ENCODE data around the gene VRK1. TPM values are rescaled to one million over a fixed set of nuclear protein-coding genes. Genes with fewer than 3 reads are reported as not detected.

The VRK1 gene
- total and polyA plus RNA-seq, 2 of the 4 experiments (the other 2 are of a cell fraction) = 14.2 to 19.9 TPM

DNA sequence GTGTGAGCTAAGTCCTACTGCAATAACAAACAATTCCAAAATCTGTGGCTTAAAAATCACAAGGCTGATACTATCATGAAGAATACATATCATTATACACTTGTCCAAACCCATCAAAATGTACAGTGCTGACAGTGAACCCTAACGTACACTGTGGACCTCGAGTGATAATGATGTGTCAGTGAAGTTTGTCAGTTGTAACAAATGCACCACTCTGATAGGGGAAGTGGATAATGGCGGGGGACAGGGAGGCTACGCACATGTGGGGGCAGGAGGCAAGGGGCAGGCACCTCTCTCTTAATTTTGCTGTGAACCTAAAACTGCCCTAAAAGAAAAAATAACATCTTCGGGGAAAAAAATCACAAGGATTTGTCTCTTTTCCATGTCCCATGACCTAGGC, 100.0 kb downstream of the VRK1 start:
- ChIA-PET CTCF (interaction anchor here (0.6 kb wide), 1 partner anchor 32 kb away, joined by 8 read pairs; no protein-coding TSS in a partner anchor), POLR2A (ENCODE audit: unreplicated experiment) (no interaction called here)
- H4K8ac ChIP-seq (ENCODE audit: low read depth in 2 of 2, low read length in 2 of 2) = no peak overlapping the region
- no peak overlapping the region for H2AK9ac ChIP-seq (replicated peaks; ENCODE audit: low read depth, low read length, poor library complexity)
- no peaks in the 10 kb centered on the region for H3K27me3 ChIP-seq (ENCODE audit: control insufficient read depth, insufficient read depth, low read length)
- H3K4me1 ChIP-seq (ENCODE audit: control insufficient read depth, insufficient read depth, low read length) = no peaks in the 10 kb centered on the region
- no peak overlapping the region for H3K4me2 ChIP-seq (ENCODE audit: low read depth, low read length)
- no peaks in the 10 kb centered on the region for H4K20me1 ChIP-seq (ENCODE audit: insufficient read depth, low read length)
- no peaks in the 10 kb centered on the region for H3K79me1 ChIP-seq (ENCODE audit: low read depth in 1 of 2, low read length in 2 of 2)
- no TSS peak for BruUV-seq (replicated peaks)
- DNase-seq (no peak), ATAC-seq (ENCODE audit: low read depth) (no peak)
- no peak overlapping the region for H3K14ac ChIP-seq (replicated peaks; ENCODE audit: low read depth, low read length)
- H4K91ac ChIP-seq (ENCODE audit: insufficient read depth, low read depth, low read length) = no peak overlapping the region
- H3K9ac ChIP-seq (ENCODE audit: low read depth, low read length) = no peak overlapping the region
- intact Hi-C loops (cut with micrococcal nuclease) = no loop called here
- H3K27ac ChIP-seq (ENCODE audit: insufficient read depth, low read length) = no peak overlapping the region
- no peak overlapping the region for H2BK5ac ChIP-seq (ENCODE audit: low read depth, low read length, poor library complexity, severe bottlenecking)
- H2BK20ac ChIP-seq (ENCODE audit: low read depth, low read length) = no peak overlapping the region
- in situ Hi-C loops (cut with MboI; ENCODE audit: low sequenced_read_pairs) = no loop called here
- no peak overlapping the region for H3K23ac ChIP-seq (ENCODE audit: low read depth, low read length)
- no peak overlapping the region for H2BK15ac ChIP-seq (ENCODE audit: low read depth, low read length)
- H4K5ac ChIP-seq (ENCODE audit: low read depth, low read length) = no peak overlapping the region
- H2BK120ac ChIP-seq (ENCODE audit: low read depth, low read length) = no peak overlapping the region
- no peak overlapping the region for H3K18ac ChIP-seq (ENCODE audit: low read depth, low read length)
- no peaks in the 10 kb centered on the region for H3K9me3 ChIP-seq (ENCODE audit: control insufficient read depth, insufficient read depth, low read length)
- no peak overlapping the region for H3K56ac ChIP-seq (ENCODE audit: extremely low read depth, insufficient read depth, low read length)
- no peak overlapping the region for H2AFZ ChIP-seq (replicated peaks; ENCODE audit: low read length, poor library complexity)
- TF ChIP-seq POLR2A (IDR thresholded peaks at IDR 0.05; ENCODE audit: low read depth, low read length) (no peak), CHD1 (IDR thresholded peaks at IDR 0.05; ENCODE audit: low read depth, low read length) (no peak)
- dilution Hi-C loops (cut with HindIII; ENCODE audit: low sequenced_read_pairs, unreplicated experiment) = no loop called here
- H3K4me3 ChIP-seq (ENCODE audit: insufficient read depth, low read depth, low read length) = no peak overlapping the region
- H2AK5ac ChIP-seq (ENCODE audit: low read depth, low read length) = no peak overlapping the region
- no CpG with 5 or more reads among the region's 5 CpGs for WGBS, 2 experiments (ENCODE audit: extremely low coverage in 2 of 2, insufficient read length in 1 of 2)
- H3K36me3 ChIP-seq (ENCODE audit: control insufficient read depth, insufficient read depth, low read length) = no peaks in the 10 kb centered on the region; the same call in 1 of the 2 replicates
- H3K9me1 ChIP-seq (ENCODE audit: insufficient read depth, low read length) = no peaks in the 10 kb centered on the region; the same call in 1 of the 2 replicates
- H3K4ac ChIP-seq (ENCODE audit: low read depth, low read length) = no peak overlapping the region
